HG02571 (cell line): ENCODE results near the gene PLEKHA5.
"Not testable (repeated sequence)": the region's sequence is repeated elsewhere in the genome, so short reads cannot be mapped to it uniquely, and the experiment has no call there.

ENCODE experiments used
- ATAC-seq: cut with Tn5 transposase; IDR thresholded peaks from one replicate; pipeline ENCODE4 v1.9.1; 2021; ENCODE audit warnings: mild to moderate bottlenecking, moderate library complexity; ENCODE audit not compliant: unreplicated experiment

Gene PLEKHA5

GRCh38 chr12:19167708-19168107, 38.2 kb downstream of the PLEKHA5 start:
- no peak for ATAC-seq

GRCh38 chr12:19168644-19169043, 39.1 kb downstream of the PLEKHA5 start:
- ATAC-seq, result no peak

- no peak for ATAC-seq
These were observed 39.7 kb downstream of the PLEKHA5 start for GRCh38 chr12:19169222-19169621.

- not testable (repeated sequence) for ATAC-seq
These were observed 40.8 kb downstream of the PLEKHA5 start for GRCh38 chr12:19170286-19170685.

- no peak for ATAC-seq
These were observed 42.2 kb downstream of the PLEKHA5 start for GRCh38 chr12:19171731-19172130.

GRCh38 chr12:19177754-19178153, 48.2 kb downstream of the PLEKHA5 start:
- no peak for ATAC-seq

- no peak for ATAC-seq
These were observed 50.5 kb downstream of the PLEKHA5 start for GRCh38 chr12:19179986-19180385.

GRCh38 chr12:19181666-19182426, 52.3 kb downstream of the PLEKHA5 start:
- no peak for ATAC-seq

- no peak for ATAC-seq
These were observed 53.7 kb downstream of the PLEKHA5 start for GRCh38 chr12:19183121-19183838.

GRCh38 chr12:19185262-19185929, 55.9 kb downstream of the PLEKHA5 start:
- no peak for ATAC-seq

GRCh38 chr12:19186722-19187661, 57.5 kb downstream of the PLEKHA5 start:
- no peak for ATAC-seq

- no peak for ATAC-seq
These were observed 60.0 kb downstream of the PLEKHA5 start for GRCh38 chr12:19189522-19189921.

- ATAC-seq, result no peak
These were observed 60.9 kb downstream of the PLEKHA5 start for GRCh38 chr12:19190292-19191031.

GRCh38 chr12:19191089-19191488, 61.6 kb downstream of the PLEKHA5 start:
- ATAC-seq, result no peak

GRCh38 chr12:19191563-19191962, 62.0 kb downstream of the PLEKHA5 start:
- no peak for ATAC-seq

GRCh38 chr12:19192710-19193109, 63.2 kb downstream of the PLEKHA5 start:
- no peak for ATAC-seq

- no peak for ATAC-seq
These were observed 65.4 kb downstream of the PLEKHA5 start for GRCh38 chr12:19194963-19195362.

- ATAC-seq, result no peak
These were observed 67.6 kb downstream of the PLEKHA5 start for GRCh38 chr12:19196959-19197630.

GRCh38 chr12:19198272-19198671, 68.7 kb downstream of the PLEKHA5 start:
- ATAC-seq, result no peak
